HepG2 (cell line): ENCODE data around the gene KATNA1. TPM values are rescaled to one million over a fixed set of nuclear protein-coding genes. Genes with fewer than 3 reads are reported as not detected.

Experiments
- GTF2F1 ChIP-seq: fragments of 150-350 bp; IDR thresholded peaks from 2 replicates; pipeline ENCODE4 v1.6.1; 2014; ENCODE audit warnings: low read length
- GTF3A ChIP-seq: sonication (generic); formaldehyde crosslinking; conservative IDR thresholded peaks from 2 replicates; pipeline ENCODE4 v1.4.0; 2020; ENCODE audit warnings: mild to moderate bottlenecking, missing genetic modification reagents
- HNF4G ChIP-seq, 2 experiments: sonication (generic) in 1 of 2; formaldehyde crosslinking in 1 of 2; IDR thresholded peaks; 2 replicates each; pipeline versions ENCODE4 v1.4.0 to v1.6.1; 2011 to 2020; ENCODE audit warnings: borderline replicate concordance in 2 of 2, low read depth in 2 of 2, mild to moderate bottlenecking in 2 of 2, low read length in 1 of 2, missing genetic modification reagents in 1 of 2, moderate library complexity in 1 of 2
- IRX3 ChIP-seq: sonication (generic); formaldehyde crosslinking; IDR thresholded peaks from 2 replicates; pipeline ENCODE4 v1.8.1; 2023; ENCODE audit warnings: mild to moderate bottlenecking, low read depth, missing genetic modification reagents, borderline replicate concordance
- MEIS1 ChIP-seq: sonication (generic); formaldehyde crosslinking; IDR thresholded peaks from 2 replicates; pipeline ENCODE4 v1.9.0; 2021; ENCODE audit warnings: mild to moderate bottlenecking, missing genetic modification reagents, moderate library complexity, borderline replicate concordance
- RORA ChIP-seq: sonication (generic); formaldehyde crosslinking; IDR thresholded peaks from 2 replicates; pipeline ENCODE4 v1.5.0; 2020; ENCODE audit warnings: mild to moderate bottlenecking, missing genetic modification reagents, moderate library complexity
- XBP1 ChIP-seq: sonication (generic); formaldehyde crosslinking; IDR thresholded peaks from 2 replicates; pipeline ENCODE4 v1.5.0; 2020; ENCODE audit warnings: missing genetic modification reagents
- ZFAT ChIP-seq: sonication (generic); formaldehyde crosslinking; conservative IDR thresholded peaks from 2 replicates; pipeline ENCODE4 v1.8.1; 2023; ENCODE audit warnings: missing genetic modification reagents, inconsistent platforms
- ZFX ChIP-seq: sonication (generic); formaldehyde crosslinking; IDR thresholded peaks from 2 replicates; pipeline ENCODE4 v1.4.0; 2020; ENCODE audit warnings: mild to moderate bottlenecking, low read depth, missing genetic modification reagents, moderate library complexity
- ZNF234 ChIP-seq: sonication (generic); formaldehyde crosslinking; conservative IDR thresholded peaks from 2 replicates; pipeline ENCODE4 v1.5.1; 2020; ENCODE audit warnings: mild to moderate bottlenecking, missing genetic modification reagents
- ZNF292 ChIP-seq: sonication (generic); formaldehyde crosslinking; IDR thresholded peaks from 2 replicates; pipeline ENCODE4 v1.8.1; 2022; ENCODE audit warnings: mild to moderate bottlenecking, low read depth, missing genetic modification reagents, borderline replicate concordance
- ZNF572 ChIP-seq: sonication (generic); formaldehyde crosslinking; IDR thresholded peaks from 2 replicates; pipeline ENCODE4 v1.5.1; 2020; ENCODE audit warnings: mild to moderate bottlenecking, missing genetic modification reagents
- polyA plus RNA-seq, 8 experiments: library from polyadenylated mRNA; depleted of rRNA in 3 of 8; stranded (reverse) in 7 of 8; unstranded in 1 of 8; fragments of >200 nt; fragmentation: Illumina TruSeq in 4 of 8; extraction: Trizol in 4 of 8; gene quantifications; 2 replicates each; pipeline versions ENCODE4 v1.2.1 to v1.2.3, GENCODE V29; 2011 to 2016; ENCODE audit warnings: low read depth in 4 of 8, missing spikeins in 1 of 8, mixed read lengths in 1 of 8; ENCODE audit not compliant: insufficient read depth in 1 of 8
- total RNA-seq, 5 experiments: library from RNA; depleted of rRNA; stranded (reverse); fragments of >200 nt; fragmentation: Illumina TruSeq; extraction: Trizol; gene quantifications; 2 replicates each; pipeline ENCODE4 v1.2.3, GENCODE V29; 2016; ENCODE audit warnings: low read depth in 1 of 5
- TF ChIP-seq, protein P1 (sequence below): sonication (generic); formaldehyde crosslinking; IDR thresholded peaks from 2 replicates; pipeline ENCODE4 v1.8.0; 2022; ENCODE audit warnings: missing genetic modification reagents, mild to moderate bottlenecking, moderate library complexity, borderline replicate concordance
- TF ChIP-seq, protein P2 (sequence below), 2 experiments: sonication (generic) in 1 of 2; formaldehyde crosslinking in 1 of 2; IDR thresholded peaks; 2 replicates each; pipeline versions ENCODE4 v1.4.0 to v1.6.1; 2018 to 2020; ENCODE audit warnings: missing genetic modification reagents in 2 of 2, borderline replicate concordance in 1 of 2, low read depth in 1 of 2, mild to moderate bottlenecking in 1 of 2, missing biosample characterization in 1 of 2
- TF ChIP-seq, protein P3 (sequence below): sonication (generic); formaldehyde crosslinking; IDR thresholded peaks from 2 replicates; pipeline ENCODE4 v1.5.0; 2020; ENCODE audit warnings: missing genetic modification reagents
- TF ChIP-seq, protein P4 (sequence below): fragments of 450-650 bp; IDR thresholded peaks from 2 replicates; pipeline ENCODE4 v1.6.1; 2016
- TF ChIP-seq, protein P5 (sequence below): sonication (generic); formaldehyde crosslinking; IDR thresholded peaks from 2 replicates; pipeline ENCODE4 v1.4.0; 2020; ENCODE audit warnings: missing genetic modification reagents

The KATNA1 gene
- total and polyA plus RNA-seq, 2 of the 13 experiments (the other 11 are each of a cell fraction or from before 2014, with no cell fraction given): 14.8 to 25.3 TPM

DNA sequence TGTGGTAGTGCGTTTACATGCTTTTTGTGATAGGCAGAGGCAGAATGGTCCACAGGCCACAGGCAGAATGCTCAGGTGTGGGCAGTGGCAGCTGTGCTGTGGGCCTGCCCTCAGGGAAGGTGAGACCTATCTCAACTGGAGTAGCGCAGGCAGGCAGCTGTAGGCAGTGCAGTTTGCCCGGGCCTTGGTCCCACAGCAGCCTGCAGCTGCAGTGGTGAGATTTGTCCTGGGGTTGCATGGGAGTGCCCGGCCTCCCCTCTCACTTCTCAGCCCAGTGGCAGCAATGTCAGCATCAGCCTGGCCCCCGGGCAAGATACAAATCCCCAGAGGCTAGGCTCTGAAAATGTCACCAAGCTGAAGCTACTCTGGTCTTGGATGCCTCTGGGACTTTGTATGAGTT lies 96.6 kb downstream of the KATNA1 start (continued):
- TF ChIP-seq, protein P1, sequence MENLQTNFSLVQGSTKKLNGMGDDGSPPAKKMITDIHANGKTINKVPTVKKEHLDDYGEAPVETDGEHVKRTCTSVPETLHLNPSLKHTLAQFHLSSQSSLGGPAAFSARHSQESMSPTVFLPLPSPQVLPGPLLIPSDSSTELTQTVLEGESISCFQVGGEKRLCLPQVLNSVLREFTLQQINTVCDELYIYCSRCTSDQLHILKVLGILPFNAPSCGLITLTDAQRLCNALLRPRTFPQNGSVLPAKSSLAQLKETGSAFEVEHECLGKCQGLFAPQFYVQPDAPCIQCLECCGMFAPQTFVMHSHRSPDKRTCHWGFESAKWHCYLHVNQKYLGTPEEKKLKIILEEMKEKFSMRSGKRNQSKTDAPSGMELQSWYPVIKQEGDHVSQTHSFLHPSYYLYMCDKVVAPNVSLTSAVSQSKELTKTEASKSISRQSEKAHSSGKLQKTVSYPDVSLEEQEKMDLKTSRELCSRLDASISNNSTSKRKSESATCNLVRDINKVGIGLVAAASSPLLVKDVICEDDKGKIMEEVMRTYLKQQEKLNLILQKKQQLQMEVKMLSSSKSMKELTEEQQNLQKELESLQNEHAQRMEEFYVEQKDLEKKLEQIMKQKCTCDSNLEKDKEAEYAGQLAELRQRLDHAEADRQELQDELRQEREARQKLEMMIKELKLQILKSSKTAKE (CRISPR knock-in tag): no peak
- peak; percentile 60; the same call in 1 of the 2 replicates for TF ChIP-seq ZFX (CRISPR knock-in tag)
- 0 out of 2 replicates have a peak, but pooled peaks have one; percentile 43 for TF ChIP-seq ZNF292
- TF ChIP-seq ZFAT (CRISPR knock-in tag): no peak
- TF ChIP-seq GTF3A: no peak
- TF ChIP-seq, protein P2, sequence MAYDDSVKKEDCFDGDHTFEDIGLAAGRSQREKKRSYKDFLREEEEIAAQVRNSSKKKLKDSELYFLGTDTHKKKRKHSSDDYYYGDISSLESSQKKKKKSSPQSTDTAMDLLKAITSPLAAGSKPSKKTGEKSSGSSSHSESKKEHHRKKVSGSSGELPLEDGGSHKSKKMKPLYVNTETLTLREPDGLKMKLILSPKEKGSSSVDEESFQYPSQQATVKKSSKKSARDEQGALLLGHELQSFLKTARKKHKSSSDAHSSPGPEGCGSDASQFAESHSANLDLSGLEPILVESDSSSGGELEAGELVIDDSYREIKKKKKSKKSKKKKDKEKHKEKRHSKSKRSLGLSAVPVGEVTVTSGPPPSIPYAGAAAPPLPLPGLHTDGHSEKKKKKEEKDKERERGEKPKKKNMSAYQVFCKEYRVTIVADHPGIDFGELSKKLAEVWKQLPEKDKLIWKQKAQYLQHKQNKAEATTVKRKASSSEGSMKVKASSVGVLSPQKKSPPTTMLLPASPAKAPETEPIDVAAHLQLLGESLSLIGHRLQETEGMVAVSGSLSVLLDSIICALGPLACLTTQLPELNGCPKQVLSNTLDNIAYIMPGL (CRISPR knock-in tag; IDR thresholded peaks at IDR 0.05; ENCODE audit: borderline replicate concordance in 1 of 2, low read depth in 1 of 2): 0 out of 4 replicates have a peak, but pooled peaks of 1 of the 2 experiments have one; percentile 13
- no peak for TF ChIP-seq RORA
- TF ChIP-seq GTF2F1: no peak
- TF ChIP-seq XBP1: no peak
- TF ChIP-seq, protein P3, sequence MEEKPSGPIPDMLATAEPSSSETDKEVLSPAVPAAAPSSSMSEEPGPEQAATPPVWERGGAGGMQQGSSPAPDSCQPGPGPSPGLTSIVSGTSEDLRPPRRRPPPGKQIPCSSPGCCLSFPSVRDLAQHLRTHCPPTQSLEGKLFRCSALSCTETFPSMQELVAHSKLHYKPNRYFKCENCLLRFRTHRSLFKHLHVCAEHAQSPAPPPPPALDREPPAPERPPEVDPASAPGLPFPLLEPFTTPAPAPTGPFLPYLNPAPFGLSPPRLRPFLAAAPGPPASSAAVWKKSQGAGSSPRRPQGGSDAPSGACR (CRISPR knock-in tag): no peak
- TF ChIP-seq IRX3 (CRISPR knock-in tag): no peak
- TF ChIP-seq HNF4G (IDR thresholded peaks at IDR 0.05; ENCODE audit: borderline replicate concordance, low read depth, low read length): no peak
- TF ChIP-seq HNF4G (CRISPR knock-in tag; IDR thresholded peaks at IDR 0.05; ENCODE audit: borderline replicate concordance, low read depth): no peak
- TF ChIP-seq, protein P4, sequence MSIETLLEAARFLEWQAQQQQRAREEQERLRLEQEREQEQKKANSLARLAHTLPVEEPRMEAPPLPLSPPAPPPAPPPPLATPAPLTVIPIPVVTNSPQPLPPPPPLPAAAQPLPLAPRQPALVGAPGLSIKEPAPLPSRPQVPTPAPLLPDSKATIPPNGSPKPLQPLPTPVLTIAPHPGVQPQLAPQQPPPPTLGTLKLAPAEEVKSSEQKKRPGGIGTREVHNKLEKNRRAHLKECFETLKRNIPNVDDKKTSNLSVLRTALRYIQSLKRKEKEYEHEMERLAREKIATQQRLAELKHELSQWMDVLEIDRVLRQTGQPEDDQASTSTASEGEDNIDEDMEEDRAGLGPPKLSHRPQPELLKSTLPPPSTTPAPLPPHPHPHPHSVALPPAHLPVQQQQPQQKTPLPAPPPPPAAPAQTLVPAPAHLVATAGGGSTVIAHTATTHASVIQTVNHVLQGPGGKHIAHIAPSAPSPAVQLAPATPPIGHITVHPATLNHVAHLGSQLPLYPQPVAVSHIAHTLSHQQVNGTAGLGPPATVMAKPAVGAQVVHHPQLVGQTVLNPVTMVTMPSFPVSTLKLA: no peak
- no peak for TF ChIP-seq ZNF234
- no peak for TF ChIP-seq ZNF572
- TF ChIP-seq, protein P5, sequence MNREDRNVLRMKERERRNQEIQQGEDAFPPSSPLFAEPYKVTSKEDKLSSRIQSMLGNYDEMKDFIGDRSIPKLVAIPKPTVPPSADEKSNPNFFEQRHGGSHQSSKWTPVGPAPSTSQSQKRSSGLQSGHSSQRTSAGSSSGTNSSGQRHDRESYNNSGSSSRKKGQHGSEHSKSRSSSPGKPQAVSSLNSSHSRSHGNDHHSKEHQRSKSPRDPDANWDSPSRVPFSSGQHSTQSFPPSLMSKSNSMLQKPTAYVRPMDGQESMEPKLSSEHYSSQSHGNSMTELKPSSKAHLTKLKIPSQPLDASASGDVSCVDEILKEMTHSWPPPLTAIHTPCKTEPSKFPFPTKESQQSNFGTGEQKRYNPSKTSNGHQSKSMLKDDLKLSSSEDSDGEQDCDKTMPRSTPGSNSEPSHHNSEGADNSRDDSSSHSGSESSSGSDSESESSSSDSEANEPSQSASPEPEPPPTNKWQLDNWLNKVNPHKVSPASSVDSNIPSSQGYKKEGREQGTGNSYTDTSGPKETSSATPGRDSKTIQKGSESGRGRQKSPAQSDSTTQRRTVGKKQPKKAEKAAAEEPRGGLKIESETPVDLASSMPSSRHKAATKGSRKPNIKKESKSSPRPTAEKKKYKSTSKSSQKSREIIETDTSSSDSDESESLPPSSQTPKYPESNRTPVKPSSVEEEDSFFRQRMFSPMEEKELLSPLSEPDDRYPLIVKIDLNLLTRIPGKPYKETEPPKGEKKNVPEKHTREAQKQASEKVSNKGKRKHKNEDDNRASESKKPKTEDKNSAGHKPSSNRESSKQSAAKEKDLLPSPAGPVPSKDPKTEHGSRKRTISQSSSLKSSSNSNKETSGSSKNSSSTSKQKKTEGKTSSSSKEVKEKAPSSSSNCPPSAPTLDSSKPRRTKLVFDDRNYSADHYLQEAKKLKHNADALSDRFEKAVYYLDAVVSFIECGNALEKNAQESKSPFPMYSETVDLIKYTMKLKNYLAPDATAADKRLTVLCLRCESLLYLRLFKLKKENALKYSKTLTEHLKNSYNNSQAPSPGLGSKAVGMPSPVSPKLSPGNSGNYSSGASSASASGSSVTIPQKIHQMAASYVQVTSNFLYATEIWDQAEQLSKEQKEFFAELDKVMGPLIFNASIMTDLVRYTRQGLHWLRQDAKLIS (CRISPR knock-in tag): no peak
- TF ChIP-seq MEIS1 (CRISPR knock-in tag): no peak
